SK-N-SH treated with all-trans-retinoic acid at 6 μM for 48 hours (cell line): ENCODE data around the gene CALML6.

ENCODE experiments used
- ARNTL ChIP-seq: fragments of 450-650 bp; formaldehyde crosslinking; IDR thresholded peaks from 2 replicates; pipeline ENCODE4 v1.5.0; 2020; ENCODE audit warnings: low read depth, mild to moderate bottlenecking, moderate library complexity, borderline replicate concordance
- RARB ChIP-seq: fragments of 250-450 bp; sonication (Bioruptor Pico); IDR thresholded peaks from 2 replicates; pipeline ENCODE4 v1.8.0; 2021; ENCODE audit warnings: mild to moderate bottlenecking, moderate library complexity
- SNAI2 ChIP-seq: fragments of 250-450 bp; sonication (Bioruptor Pico); IDR thresholded peaks from 2 replicates; pipeline ENCODE4 v1.5.0; 2020; ENCODE audit warnings: mild to moderate bottlenecking, moderate library complexity
- ZFP3 ChIP-seq: fragments of 250-450 bp; sonication (Bioruptor Pico); IDR thresholded peaks from 2 replicates; pipeline ENCODE4 v1.5.0; 2020; ENCODE audit warnings: mild to moderate bottlenecking, moderate library complexity
- ZNF8 ChIP-seq: fragments of 450-650 bp; formaldehyde crosslinking; IDR thresholded peaks from 2 replicates; pipeline ENCODE4 v1.5.0; 2020; ENCODE audit warnings: mild to moderate bottlenecking, moderate library complexity
- TF ChIP-seq, protein P1 (sequence below): fragments of 250-450 bp; sonication (Bioruptor Pico); IDR thresholded peaks from 2 replicates; pipeline ENCODE4 v1.5.1; 2020; ENCODE audit warnings: low read depth, mild to moderate bottlenecking, moderate library complexity

DNA sequence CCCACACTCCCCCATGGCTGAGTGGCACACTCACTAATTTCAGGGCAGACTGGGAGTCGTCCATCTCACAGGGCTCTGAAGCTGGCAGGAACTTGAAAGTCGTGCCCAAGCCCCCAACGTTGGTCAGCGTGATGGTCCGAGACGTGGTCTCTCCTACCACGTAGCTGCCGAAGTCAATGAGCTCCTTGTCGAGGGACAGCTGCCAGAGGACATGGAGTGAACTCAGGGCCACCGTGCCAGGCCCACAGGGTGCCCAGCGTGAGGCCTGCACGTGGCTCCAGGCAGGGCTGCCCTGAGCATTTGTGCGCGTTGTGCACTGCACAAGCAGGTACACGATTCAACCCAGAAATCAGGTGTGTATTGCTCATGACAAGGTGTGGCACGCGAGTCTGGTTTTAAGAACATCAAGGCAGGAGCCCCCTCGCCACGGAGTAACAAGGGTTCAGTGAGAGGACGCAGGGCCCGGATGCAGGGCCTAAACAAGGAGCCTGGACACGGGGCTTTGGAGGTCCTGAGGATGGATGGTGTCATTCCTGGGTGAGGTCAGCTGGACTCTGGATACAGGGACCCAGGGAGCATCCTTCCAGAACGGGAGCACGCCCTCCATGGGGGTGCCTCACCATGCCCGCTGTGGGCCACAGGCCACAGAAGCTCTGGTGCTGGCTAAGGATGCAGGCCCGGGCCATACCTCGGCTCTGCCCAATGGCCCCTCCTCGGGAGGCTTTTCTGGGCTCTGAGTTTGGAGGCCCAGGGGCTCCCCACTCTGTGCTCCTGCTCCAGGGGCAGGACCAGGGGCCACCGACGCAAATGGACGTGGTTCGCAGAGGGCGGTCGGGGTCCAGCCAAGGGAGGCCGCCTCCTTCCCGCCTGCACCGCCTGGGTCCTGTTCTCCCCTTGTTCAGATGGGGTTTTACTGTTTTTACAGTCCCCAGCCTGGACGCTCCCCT is 41.8 kb downstream of the CALML6 start:
- TF ChIP-seq, protein P1, sequence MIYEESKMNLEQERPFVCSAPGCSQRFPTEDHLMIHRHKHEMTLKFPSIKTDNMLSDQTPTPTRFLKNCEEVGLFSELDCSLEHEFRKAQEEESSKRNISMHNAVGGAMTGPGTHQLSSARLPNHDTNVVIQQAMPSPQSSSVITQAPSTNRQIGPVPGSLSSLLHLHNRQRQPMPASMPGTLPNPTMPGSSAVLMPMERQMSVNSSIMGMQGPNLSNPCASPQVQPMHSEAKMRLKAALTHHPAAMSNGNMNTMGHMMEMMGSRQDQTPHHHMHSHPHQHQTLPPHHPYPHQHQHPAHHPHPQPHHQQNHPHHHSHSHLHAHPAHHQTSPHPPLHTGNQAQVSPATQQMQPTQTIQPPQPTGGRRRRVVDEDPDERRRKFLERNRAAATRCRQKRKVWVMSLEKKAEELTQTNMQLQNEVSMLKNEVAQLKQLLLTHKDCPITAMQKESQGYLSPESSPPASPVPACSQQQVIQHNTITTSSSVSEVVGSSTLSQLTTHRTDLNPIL (CRISPR knock-in tag), result no peak
- TF ChIP-seq ZNF8 (CRISPR knock-in tag) (no peak), ARNTL (CRISPR knock-in tag) (no peak), SNAI2 (CRISPR knock-in tag) (no peak), RARB (CRISPR knock-in tag) (no peak), ZFP3 (CRISPR knock-in tag) (no peak)
